GM10248 (cell line): ENCODE data around the gene ROS1.

Experiments
- CTCF ChIA-PET: fragments of 300-600 bp; sonication (Branson Sonifier 250); formaldehyde crosslinking; extraction: SDS; loops from one replicate; lab custom pipeline; 2021; ENCODE audit warnings: antibody characterized with exemption; lab: Yijun Ruan, JAX
- POLR2A ChIA-PET: fragments of 350-650 bp; sonication (Branson Sonifier 250); formaldehyde crosslinking; extraction: SDS; loops from one replicate; lab custom pipeline; 2020; ENCODE audit warnings: antibody characterized with exemption; lab: Yijun Ruan, JAX
- DNase-seq: peaks from one replicate; pipeline ENCODE4 v3.0.0; 2012; ENCODE audit errors: extremely low spot score
- CTCF ChIP-seq: IDR thresholded peaks from 2 replicates; pipeline ENCODE4 v1.5.1; 2012; ENCODE audit warnings: mild to moderate bottlenecking, low read depth; ENCODE audit errors: extremely low read depth, missing control alignments, control extremely low read depth

ROS1 gene

GRCh38 chr6:117414770-117415169 lies 11.0 kb downstream of the ROS1 start:
- no peak for DNase-seq
- no peak for TF ChIP-seq CTCF
- CTCF ChIA-PET: no interaction called here
- POLR2A ChIA-PET: no interaction called here

GRCh38 chr6:117411474-117411873 lies 14.3 kb downstream of the ROS1 start:
- ChIA-PET POLR2A (no interaction called here), CTCF (no interaction called here)
- no peak for DNase-seq
- TF ChIP-seq CTCF: no peak

- no peak for DNase-seq
- POLR2A ChIA-PET: no interaction called here
- CTCF ChIA-PET: no interaction called here
- no peak for TF ChIP-seq CTCF
Measured at GRCh38 chr6:117409863-117410262, 15.9 kb downstream of the ROS1 start.

GRCh38 chr6:117409420-117409819 lies 16.3 kb downstream of the ROS1 start:
- CTCF ChIA-PET: no interaction called here
- no peak for DNase-seq
- no peak for TF ChIP-seq CTCF
- POLR2A ChIA-PET: no interaction called here

- CTCF ChIA-PET: interaction anchor here (1.5 kb wide), 1 partner anchor 28 kb away, joined by 3 read pairs; no protein-coding TSS in a partner anchor
- POLR2A ChIA-PET: interaction anchor here (0.6 kb wide), 1 partner anchor 507 kb away, joined by 6 read pairs; no protein-coding TSS in a partner anchor
- DNase-seq: no peak
- TF ChIP-seq CTCF: peak; percentile 8
Measured at GRCh38 chr6:117404548-117404947, 21.2 kb downstream of the ROS1 start.

GRCh38 chr6:117401799-117402198 lies 23.9 kb downstream of the ROS1 start:
- no peak for DNase-seq
- CTCF ChIA-PET: no interaction called here
- POLR2A ChIA-PET: no interaction called here
- no peak for TF ChIP-seq CTCF

GRCh38 chr6:117399924-117400323 lies 25.8 kb downstream of the ROS1 start:
- TF ChIP-seq CTCF: no peak
- ChIA-PET CTCF (interaction anchor here (1.0 to 1.5 kb wide), 6 partner anchors 9 to 205 kb away, joined by 3 to 4 read pairs (median 3); partner anchors contain the start of gene ROS1), POLR2A (no interaction called here)
- no peak for DNase-seq
